K562 (cell line): ENCODE results near the gene CALU.

Source experiments
- KLF13 ChIP-seq: fragments of 450-650 bp; IDR thresholded peaks from 2 replicates; pipeline ENCODE4 v1.6.1; 2016; ENCODE audit warnings: missing genetic modification characterization, low read depth, mild to moderate bottlenecking, missing compliant biosample characterization, moderate library complexity, borderline replicate concordance
- MXI1 ChIP-seq: IDR thresholded peaks from 2 replicates; pipeline ENCODE4 v1.6.1; 2011; ENCODE audit warnings: low read depth, mild to moderate bottlenecking, improper control_type of control experiment, low read length
- POLR2A ChIP-seq: fragments of 450-650 bp; conservative IDR thresholded peaks from 2 replicates; pipeline ENCODE4 v1.6.1; 2016
- POLR2AphosphoS5 ChIP-seq: IDR thresholded peaks from 2 replicates; pipeline ENCODE4 v1.6.1; 2011; ENCODE audit warnings: mild to moderate bottlenecking, low read depth, low read length, moderate library complexity; ENCODE audit not compliant: control insufficient read depth, insufficient read depth
- SMC3 ChIP-seq: conservative IDR thresholded peaks from 2 replicates; pipeline ENCODE4 v1.6.1; 2011; ENCODE audit warnings: low read depth, low read length, improper control_type of control experiment; ENCODE audit not compliant: insufficient read depth
- YY1 ChIP-seq, 3 experiments: IDR thresholded peaks; 2 replicates each; pipeline ENCODE4 v1.6.1; 2011; ENCODE audit warnings: low read length in 2 of 3, mild to moderate bottlenecking in 2 of 3, moderate library complexity in 2 of 3, borderline replicate concordance in 1 of 3, control low read depth in 1 of 3, low read depth in 1 of 3; ENCODE audit not compliant: insufficient read depth in 3 of 3, insufficient replicate concordance in 2 of 3, control insufficient read depth in 1 of 3, insufficient read length in 1 of 3; ENCODE audit errors: extremely low read depth in 1 of 3
- ZNF436 ChIP-seq: fragments of 250-450, 450-650 bp; sonication (Bioruptor Pico); formaldehyde crosslinking; IDR thresholded peaks from 2 replicates; pipeline ENCODE4 v1.7.0; 2020; ENCODE audit warnings: mild to moderate bottlenecking

DNA sequence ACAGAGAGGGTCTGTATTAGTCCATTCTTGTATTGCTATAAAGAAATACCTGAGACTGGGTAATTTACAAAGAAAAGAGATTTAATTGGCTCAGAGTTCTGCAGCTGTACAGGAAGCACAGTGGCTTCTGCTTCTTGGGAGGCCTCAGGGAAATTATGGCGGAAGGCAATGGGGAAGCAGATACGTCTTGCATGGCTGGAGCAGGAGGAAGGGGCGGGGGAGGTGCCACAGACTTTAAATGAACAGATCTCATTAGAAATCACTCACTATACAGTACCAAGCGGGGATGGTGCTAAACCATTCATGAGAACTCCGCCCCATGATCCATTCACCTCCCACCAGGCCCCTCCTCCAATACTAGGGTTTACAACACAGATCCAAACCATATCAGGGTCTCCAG lies 3.7 kb upstream of the CALU start:
- no peak for TF ChIP-seq POLR2A
- no peak for TF ChIP-seq ZNF436
- no peak for TF ChIP-seq YY1 (IDR thresholded peaks at IDR 0.05; ENCODE audit: borderline replicate concordance in 1 of 3, control insufficient read depth in 1 of 3, extremely low read depth in 1 of 3, insufficient read depth in 3 of 3, insufficient read length in 1 of 3, insufficient replicate concordance in 2 of 3, low read depth in 1 of 3, low read length in 2 of 3)
- TF ChIP-seq POLR2AphosphoS5: no peak
- no peak for TF ChIP-seq KLF13
- no peak for TF ChIP-seq SMC3
- no peak for TF ChIP-seq MXI1
